Neural cell (in vitro differentiated cells): Measurements from ENCODE around the gene STAB1. TPM values are rescaled to one million over a fixed set of nuclear protein-coding genes. Genes with fewer than 3 reads are reported as not detected.

Source experiments
- H2AFZ ChIP-seq: fragments of 200-600, 300-800 bp; sonication (generic), shearing (Covaris generic); 2 replicates; pipeline ENCODE4 v1.6.0; 2014; ENCODE audit warnings: low read depth, mild to moderate bottlenecking, antibody characterized with exemption, low read length, moderate library complexity
- H3F3A ChIP-seq: fragments of 200-600 bp; shearing (Covaris generic); 2 replicates; pipeline ENCODE4 v1.6.1; 2016; ENCODE audit warnings: mild to moderate bottlenecking, moderate library complexity, mixed read lengths, antibody characterized with exemption, low read length; ENCODE audit not compliant: insufficient read depth, poor library complexity, severe bottlenecking
- H3K27ac ChIP-seq: fragments of 200-600, 300-800 bp; sonication (generic), shearing (Covaris generic); 2 replicates; pipeline ENCODE4 v1.5.1; 2014; ENCODE audit warnings: mild to moderate bottlenecking, low read length, moderate library complexity
- H3K27me3 ChIP-seq: fragments of 300-800, 200-600 bp; sonication (generic), shearing (Covaris generic); 2 replicates; pipeline ENCODE4 v1.6.0; 2014; ENCODE audit warnings: mild to moderate bottlenecking, low read depth, low read length, moderate library complexity; ENCODE audit not compliant: insufficient read depth
- H3K36me3 ChIP-seq: fragments of 300-800, 200-600 bp; sonication (generic), shearing (Covaris generic); 2 replicates; pipeline ENCODE4 v1.5.1; 2014; ENCODE audit warnings: mild to moderate bottlenecking, antibody characterized with exemption, low read length, moderate library complexity; ENCODE audit not compliant: insufficient read depth
- H3K4me2 ChIP-seq: fragments of 300-800, 200-600 bp; sonication (generic), shearing (Covaris generic); 2 replicates; pipeline ENCODE4 v1.6.0; 2014; ENCODE audit warnings: mild to moderate bottlenecking, low read length
- H3K4me3 ChIP-seq: fragments of 300-800, 200-600 bp; sonication (generic), shearing (Covaris generic); 2 replicates; pipeline ENCODE4 v1.5.1; 2014; ENCODE audit warnings: mild to moderate bottlenecking, low read length, moderate library complexity
- H3K79me2 ChIP-seq: fragments of 200-600 bp; shearing (Covaris generic); replicated peaks from 2 replicates; pipeline ENCODE4 v1.6.0; 2014; ENCODE audit warnings: mild to moderate bottlenecking, low read length, moderate library complexity; ENCODE audit not compliant: insufficient read depth
- H3K9ac ChIP-seq: fragments of 300-800, 200-600 bp; sonication (generic), shearing (Covaris generic); 2 replicates; pipeline ENCODE4 v1.6.1; 2016; ENCODE audit warnings: mild to moderate bottlenecking, low read length, mixed read lengths
- H3K9me2 ChIP-seq: fragments of 200-600 bp; shearing (Covaris generic); 2 replicates; pipeline ENCODE4 v1.6.1; 2016; ENCODE audit warnings: mild to moderate bottlenecking, low read length, mixed read lengths; ENCODE audit not compliant: insufficient read depth
- H3K9me3 ChIP-seq: fragments of 200-600, 300-800 bp; sonication (generic), shearing (Covaris generic); 2 replicates; pipeline ENCODE4 v1.6.1; 2016; ENCODE audit warnings: mild to moderate bottlenecking, mixed run types, low read length, moderate library complexity, mixed read lengths
- H4K20me1 ChIP-seq: fragments of 200-600 bp; shearing (Covaris generic); 2 replicates; pipeline ENCODE4 v1.6.1; 2016; ENCODE audit warnings: mild to moderate bottlenecking, mixed run types; ENCODE audit not compliant: insufficient read depth
- EZH2 ChIP-seq: fragments of 200-600, 300-800 bp; shearing (Covaris generic), sonication (generic); IDR thresholded peaks from 2 replicates; pipeline ENCODE4 v1.6.1; 2014; ENCODE audit warnings: antibody characterized with exemption, low read length, borderline replicate concordance, mild to moderate bottlenecking; ENCODE audit not compliant: insufficient read depth, poor library complexity, severe bottlenecking
- MXI1 ChIP-seq: fragments of 450-650 bp; conservative IDR thresholded peaks from 2 replicates; pipeline ENCODE4 v1.6.1; 2014; ENCODE audit warnings: antibody characterized with exemption, mild to moderate bottlenecking; ENCODE audit not compliant: poor library complexity, severe bottlenecking
- POLR2AphosphoS5 ChIP-seq: IDR thresholded peaks from 2 replicates; pipeline ENCODE4 v1.6.1; 2012
- RAD21 ChIP-seq: fragments of 450-650 bp; conservative IDR thresholded peaks from 2 replicates; pipeline ENCODE4 v1.6.1; 2014; ENCODE audit warnings: antibody characterized with exemption, mild to moderate bottlenecking, moderate library complexity
- SMC3 ChIP-seq: fragments of 450-650 bp; conservative IDR thresholded peaks from 2 replicates; pipeline ENCODE4 v1.6.1; 2014; ENCODE audit warnings: antibody characterized with exemption, mild to moderate bottlenecking, moderate library complexity; ENCODE audit not compliant: poor library complexity
- TAF1 ChIP-seq: IDR thresholded peaks from 2 replicates; pipeline ENCODE4 v1.6.1; 2012; ENCODE audit warnings: low read depth
- polyA plus RNA-seq: library from polyadenylated mRNA; depleted of rRNA; stranded (reverse); fragments of >200 nt; gene quantifications from 2 replicates; pipeline ENCODE4 v1.2.3, GENCODE V29; 2014
- TF ChIP-seq, protein P1 (sequence below): IDR thresholded peaks from 2 replicates; pipeline ENCODE4 v1.6.1; 2012; ENCODE audit warnings: borderline replicate concordance
- TF ChIP-seq, protein P2 (sequence below): fragments of 450-650 bp; IDR thresholded peaks from 2 replicates; pipeline ENCODE4 v1.5.1; 2014; ENCODE audit warnings: antibody characterized with exemption, mild to moderate bottlenecking, moderate library complexity; ENCODE audit not compliant: poor library complexity, severe bottlenecking

The STAB1 gene
- polyA plus RNA-seq, 1 donor from 2014 or later = 0.28 TPM

DNA sequence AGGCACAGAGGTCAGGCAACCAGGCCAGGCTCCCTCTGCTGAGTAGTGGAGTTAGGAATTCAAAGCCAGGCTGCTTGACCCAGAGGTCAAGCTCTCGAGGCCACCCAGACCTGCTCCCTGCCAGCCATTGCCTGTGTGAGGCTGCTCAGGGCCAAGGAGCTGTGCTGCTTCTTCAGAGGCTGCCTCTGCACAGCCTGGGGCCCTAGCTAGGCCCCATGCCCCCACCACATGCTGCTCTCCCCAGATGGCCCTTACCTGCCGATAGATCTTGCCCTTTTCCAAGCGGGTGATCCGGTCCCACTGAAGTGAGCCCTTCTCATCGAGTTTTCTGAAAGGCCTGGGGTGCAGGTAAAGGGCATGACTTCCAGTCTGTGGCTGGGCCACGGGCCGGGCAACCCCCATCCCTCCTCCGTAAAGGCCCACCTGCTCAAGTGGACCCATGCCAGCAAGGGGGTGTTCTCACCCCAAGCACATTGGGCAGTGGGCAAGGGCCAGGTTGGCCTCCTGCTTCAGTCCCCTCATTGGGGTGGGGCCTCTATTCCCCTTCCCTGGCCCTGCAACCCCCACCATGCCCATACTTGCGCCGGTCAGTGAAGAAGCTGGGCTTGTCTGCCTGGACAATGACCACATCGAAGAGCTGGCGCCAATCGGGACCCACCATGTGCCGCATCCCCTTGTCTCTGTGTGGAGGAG is 32.0 kb downstream of the STAB1 start:
- peaks cover under 1% of the 10 kb centered on the region for H3K79me2 ChIP-seq
- H3K9me3 ChIP-seq = no peaks in the 10 kb centered on the region
- H3K9me2 ChIP-seq = no peaks in the 10 kb centered on the region
- TF ChIP-seq RAD21 = no peak
- TF ChIP-seq POLR2AphosphoS5 = no peak
- TF ChIP-seq TAF1 = no peak
- no peak for TF ChIP-seq MXI1
- TF ChIP-seq, protein P1, sequence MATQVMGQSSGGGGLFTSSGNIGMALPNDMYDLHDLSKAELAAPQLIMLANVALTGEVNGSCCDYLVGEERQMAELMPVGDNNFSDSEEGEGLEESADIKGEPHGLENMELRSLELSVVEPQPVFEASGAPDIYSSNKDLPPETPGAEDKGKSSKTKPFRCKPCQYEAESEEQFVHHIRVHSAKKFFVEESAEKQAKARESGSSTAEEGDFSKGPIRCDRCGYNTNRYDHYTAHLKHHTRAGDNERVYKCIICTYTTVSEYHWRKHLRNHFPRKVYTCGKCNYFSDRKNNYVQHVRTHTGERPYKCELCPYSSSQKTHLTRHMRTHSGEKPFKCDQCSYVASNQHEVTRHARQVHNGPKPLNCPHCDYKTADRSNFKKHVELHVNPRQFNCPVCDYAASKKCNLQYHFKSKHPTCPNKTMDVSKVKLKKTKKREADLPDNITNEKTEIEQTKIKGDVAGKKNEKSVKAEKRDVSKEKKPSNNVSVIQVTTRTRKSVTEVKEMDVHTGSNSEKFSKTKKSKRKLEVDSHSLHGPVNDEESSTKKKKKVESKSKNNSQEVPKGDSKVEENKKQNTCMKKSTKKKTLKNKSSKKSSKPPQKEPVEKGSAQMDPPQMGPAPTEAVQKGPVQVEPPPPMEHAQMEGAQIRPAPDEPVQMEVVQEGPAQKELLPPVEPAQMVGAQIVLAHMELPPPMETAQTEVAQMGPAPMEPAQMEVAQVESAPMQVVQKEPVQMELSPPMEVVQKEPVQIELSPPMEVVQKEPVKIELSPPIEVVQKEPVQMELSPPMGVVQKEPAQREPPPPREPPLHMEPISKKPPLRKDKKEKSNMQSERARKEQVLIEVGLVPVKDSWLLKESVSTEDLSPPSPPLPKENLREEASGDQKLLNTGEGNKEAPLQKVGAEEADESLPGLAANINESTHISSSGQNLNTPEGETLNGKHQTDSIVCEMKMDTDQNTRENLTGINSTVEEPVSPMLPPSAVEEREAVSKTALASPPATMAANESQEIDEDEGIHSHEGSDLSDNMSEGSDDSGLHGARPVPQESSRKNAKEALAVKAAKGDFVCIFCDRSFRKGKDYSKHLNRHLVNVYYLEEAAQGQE = no peak
- TF ChIP-seq, protein P2, sequence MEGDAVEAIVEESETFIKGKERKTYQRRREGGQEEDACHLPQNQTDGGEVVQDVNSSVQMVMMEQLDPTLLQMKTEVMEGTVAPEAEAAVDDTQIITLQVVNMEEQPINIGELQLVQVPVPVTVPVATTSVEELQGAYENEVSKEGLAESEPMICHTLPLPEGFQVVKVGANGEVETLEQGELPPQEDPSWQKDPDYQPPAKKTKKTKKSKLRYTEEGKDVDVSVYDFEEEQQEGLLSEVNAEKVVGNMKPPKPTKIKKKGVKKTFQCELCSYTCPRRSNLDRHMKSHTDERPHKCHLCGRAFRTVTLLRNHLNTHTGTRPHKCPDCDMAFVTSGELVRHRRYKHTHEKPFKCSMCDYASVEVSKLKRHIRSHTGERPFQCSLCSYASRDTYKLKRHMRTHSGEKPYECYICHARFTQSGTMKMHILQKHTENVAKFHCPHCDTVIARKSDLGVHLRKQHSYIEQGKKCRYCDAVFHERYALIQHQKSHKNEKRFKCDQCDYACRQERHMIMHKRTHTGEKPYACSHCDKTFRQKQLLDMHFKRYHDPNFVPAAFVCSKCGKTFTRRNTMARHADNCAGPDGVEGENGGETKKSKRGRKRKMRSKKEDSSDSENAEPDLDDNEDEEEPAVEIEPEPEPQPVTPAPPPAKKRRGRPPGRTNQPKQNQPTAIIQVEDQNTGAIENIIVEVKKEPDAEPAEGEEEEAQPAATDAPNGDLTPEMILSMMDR = no peak
- no peak for TF ChIP-seq EZH2
- no peak for TF ChIP-seq SMC3
- no peak overlapping the region for H3K4me2 ChIP-seq
- H3K4me3 ChIP-seq = no peak overlapping the region
- no peak overlapping the region for H2AFZ ChIP-seq
- H4K20me1 ChIP-seq = no peaks in the 10 kb centered on the region
- no peak overlapping the region for H3K27ac ChIP-seq
- no peaks in the 10 kb centered on the region for H3K36me3 ChIP-seq
- no peaks in the 10 kb centered on the region for H3F3A ChIP-seq
- no peak overlapping the region for H3K9ac ChIP-seq
- H3K27me3 ChIP-seq = no peaks in the 10 kb centered on the region

- Histone ChIP-seq H3K9ac (no peak overlapping the region), H3K4me3 (no peak overlapping the region), H3K36me3 (no peaks in the 10 kb centered on the region), H3K27ac (no peak overlapping the region), H3K27me3 (peaks cover 3% of the 10 kb centered on the region), H3F3A (no peaks in the 10 kb centered on the region), H4K20me1 (no peaks in the 10 kb centered on the region), H3K79me2 (peaks cover 8% of the 10 kb centered on the region), H3K9me3 (no peaks in the 10 kb centered on the region), H3K9me2 (no peaks in the 10 kb centered on the region), H3K4me2 (no peak overlapping the region), H2AFZ (no peak overlapping the region)
- TF ChIP-seq SMC3 (no peak), EZH2 (no peak), POLR2AphosphoS5 (no peak)
- TF ChIP-seq, protein P2 = no peak
Measured at GRCh38 chr3:52527732-52528585, 32.8 kb downstream of the STAB1 start.
